HepG2 (cell line): ENCODE results near the gene FBLIM1. TPM values are rescaled to one million over a fixed set of nuclear protein-coding genes. Genes with fewer than 3 reads are reported as not detected.

ENCODE experiments used
- CHCHD3 ChIP-seq: sonication (generic); formaldehyde crosslinking; IDR thresholded peaks from 2 replicates; pipeline ENCODE4 v1.8.0; 2022; ENCODE audit warnings: mild to moderate bottlenecking, missing genetic modification reagents, moderate library complexity
- EP300 ChIP-seq, 3 experiments: sonication (generic) in 1 of 3; formaldehyde crosslinking in 1 of 3; IDR thresholded peaks; 2 replicates each; pipeline versions ENCODE4 v1.5.1 to v1.6.1; 2011 to 2020; ENCODE audit warnings: low read depth in 2 of 3, low read length in 2 of 3, borderline replicate concordance in 1 of 3, improper control_type of control experiment in 1 of 3, mild to moderate bottlenecking in 1 of 3, missing genetic modification reagents in 1 of 3, moderate library complexity in 1 of 3
- HOXA9 ChIP-seq: sonication (generic); formaldehyde crosslinking; IDR thresholded peaks from 2 replicates; pipeline ENCODE4 v1.8.1; 2022; ENCODE audit warnings: missing genetic modification reagents, mild to moderate bottlenecking, moderate library complexity, borderline replicate concordance
- MAZ ChIP-seq, 2 experiments: sonication (generic) in 1 of 2; formaldehyde crosslinking in 1 of 2; IDR thresholded peaks; 2 replicates each; pipeline versions ENCODE4 v1.5.0 to v1.6.1; 2012 to 2020; ENCODE audit warnings: low read depth in 2 of 2, mild to moderate bottlenecking in 2 of 2, borderline replicate concordance in 1 of 2, improper control_type of control experiment in 1 of 2, low read length in 1 of 2, missing genetic modification reagents in 1 of 2, moderate library complexity in 1 of 2
- RFX1 ChIP-seq: fragments of 450-650 bp; IDR thresholded peaks from 2 replicates; pipeline ENCODE4 v1.6.1; 2017
- SAP130 ChIP-seq: IDR thresholded peaks from 2 replicates; pipeline ENCODE4 v1.6.1; 2016; ENCODE audit warnings: low read depth
- SIN3A ChIP-seq: IDR thresholded peaks from 2 replicates; pipeline ENCODE4 v1.6.1; 2011; ENCODE audit warnings: low read depth, mild to moderate bottlenecking, control low read depth, low read length, borderline replicate concordance
- SP1 ChIP-seq, 2 experiments: fragments of 450-650 bp in 1 of 2; sonication (generic) in 1 of 2; formaldehyde crosslinking in 1 of 2; IDR thresholded peaks; 2 replicates each; pipeline versions ENCODE4 v1.4.0 to v1.6.1; 2016 to 2020; ENCODE audit warnings: missing genetic modification reagents in 1 of 2
- THAP11 ChIP-seq: IDR thresholded peaks from 2 replicates; pipeline ENCODE4 v1.6.1; 2016; ENCODE audit warnings: missing biosample characterization, missing genetic modification reagents
- ZNF746 ChIP-seq: sonication (generic); formaldehyde crosslinking; IDR thresholded peaks from 2 replicates; pipeline ENCODE4 v1.8.0; 2022; ENCODE audit warnings: mild to moderate bottlenecking, missing genetic modification reagents
- ZNF766 ChIP-seq: sonication (generic); formaldehyde crosslinking; IDR thresholded peaks from 2 replicates; pipeline ENCODE4 v1.5.0; 2020; ENCODE audit warnings: missing genetic modification reagents, borderline replicate concordance
- ZNF883 ChIP-seq: sonication (generic); formaldehyde crosslinking; IDR thresholded peaks from 2 replicates; pipeline ENCODE4 v1.5.1; 2020; ENCODE audit warnings: mild to moderate bottlenecking, missing genetic modification reagents; ENCODE audit errors: not compliant biosample characterization
- polyA plus RNA-seq, 8 experiments: library from polyadenylated mRNA; depleted of rRNA in 3 of 8; stranded (reverse) in 7 of 8; unstranded in 1 of 8; fragments of >200 nt; fragmentation: Illumina TruSeq in 4 of 8; extraction: Trizol in 4 of 8; gene quantifications; 2 replicates each; pipeline versions ENCODE4 v1.2.1 to v1.2.3, GENCODE V29; 2011 to 2016; ENCODE audit warnings: low read depth in 4 of 8, missing spikeins in 1 of 8, mixed read lengths in 1 of 8; ENCODE audit not compliant: insufficient read depth in 1 of 8
- total RNA-seq, 5 experiments: library from RNA; depleted of rRNA; stranded (reverse); fragments of >200 nt; fragmentation: Illumina TruSeq; extraction: Trizol; gene quantifications; 2 replicates each; pipeline ENCODE4 v1.2.3, GENCODE V29; 2016; ENCODE audit warnings: low read depth in 1 of 5
- TF ChIP-seq, protein P1 (sequence below): sonication (generic); formaldehyde crosslinking; IDR thresholded peaks from 2 replicates; pipeline ENCODE4 v1.4.0; 2020; ENCODE audit warnings: missing genetic modification reagents
- TF ChIP-seq, protein P2 (sequence below): sonication (generic); formaldehyde crosslinking; conservative IDR thresholded peaks from 2 replicates; pipeline ENCODE4 v1.4.0; 2020; ENCODE audit warnings: missing genetic modification reagents
- TF ChIP-seq, protein P3 (sequence below): IDR thresholded peaks from 2 replicates; pipeline ENCODE4 v1.6.1; 2016; ENCODE audit warnings: missing biosample characterization, missing genetic modification reagents, low read depth
- TF ChIP-seq, protein P4 (sequence below): sonication (generic); formaldehyde crosslinking; IDR thresholded peaks from 2 replicates; pipeline ENCODE4 v1.4.0; 2020; ENCODE audit warnings: mild to moderate bottlenecking, missing genetic modification reagents
- TF ChIP-seq, protein P5 (sequence below): sonication (generic); formaldehyde crosslinking; IDR thresholded peaks from 2 replicates; pipeline ENCODE4 v1.5.0; 2020; ENCODE audit warnings: missing genetic modification reagents

The FBLIM1 gene
- total and polyA plus RNA-seq, 2 of the 13 experiments (the other 11 are each of a cell fraction or from before 2014, with no cell fraction given): 10.6 to 23.0 TPM

DNA sequence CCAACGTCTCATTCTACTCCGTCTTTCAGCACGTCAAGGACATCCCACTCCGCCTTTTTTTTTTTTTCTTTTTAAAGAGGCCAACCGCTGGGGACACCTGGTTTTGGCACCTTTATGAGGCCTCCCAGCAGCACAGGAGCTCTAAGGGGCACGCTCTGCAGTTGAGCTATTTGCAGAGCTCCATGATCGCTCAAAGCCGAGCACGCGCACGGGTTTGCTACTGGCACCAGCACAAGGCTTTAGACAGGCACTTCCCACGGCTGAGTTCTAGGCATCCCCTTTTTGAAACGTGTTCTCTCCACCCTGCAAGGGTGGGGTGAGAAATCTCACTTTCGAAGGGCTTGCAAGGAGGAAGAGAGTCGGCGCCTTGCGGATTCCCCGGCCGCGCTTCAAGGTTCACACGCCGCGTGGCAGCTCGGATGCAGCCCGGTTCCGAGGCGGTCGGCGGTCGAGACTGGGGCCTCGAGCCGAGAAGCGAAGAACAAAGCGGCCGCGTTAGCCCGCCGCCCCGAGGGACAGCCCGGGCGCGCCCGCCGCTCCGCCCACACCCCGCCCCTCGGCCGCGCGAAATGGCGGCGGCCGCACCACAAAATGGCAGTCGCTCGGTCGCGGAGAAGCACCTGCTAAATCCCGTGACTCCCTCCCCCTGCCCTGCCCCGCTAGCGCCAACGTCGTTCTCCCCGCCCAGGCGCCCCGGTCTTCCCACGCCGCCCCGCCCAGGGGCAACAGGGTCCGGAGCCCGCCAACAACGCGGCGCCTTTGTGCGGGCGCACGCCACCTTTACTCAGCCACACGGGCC is 76.0 kb downstream of the FBLIM1 start (continued):
- TF ChIP-seq, protein P1, sequence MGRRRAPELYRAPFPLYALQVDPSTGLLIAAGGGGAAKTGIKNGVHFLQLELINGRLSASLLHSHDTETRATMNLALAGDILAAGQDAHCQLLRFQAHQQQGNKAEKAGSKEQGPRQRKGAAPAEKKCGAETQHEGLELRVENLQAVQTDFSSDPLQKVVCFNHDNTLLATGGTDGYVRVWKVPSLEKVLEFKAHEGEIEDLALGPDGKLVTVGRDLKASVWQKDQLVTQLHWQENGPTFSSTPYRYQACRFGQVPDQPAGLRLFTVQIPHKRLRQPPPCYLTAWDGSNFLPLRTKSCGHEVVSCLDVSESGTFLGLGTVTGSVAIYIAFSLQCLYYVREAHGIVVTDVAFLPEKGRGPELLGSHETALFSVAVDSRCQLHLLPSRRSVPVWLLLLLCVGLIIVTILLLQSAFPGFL (CRISPR knock-in tag): no peak
- TF ChIP-seq, protein P2, sequence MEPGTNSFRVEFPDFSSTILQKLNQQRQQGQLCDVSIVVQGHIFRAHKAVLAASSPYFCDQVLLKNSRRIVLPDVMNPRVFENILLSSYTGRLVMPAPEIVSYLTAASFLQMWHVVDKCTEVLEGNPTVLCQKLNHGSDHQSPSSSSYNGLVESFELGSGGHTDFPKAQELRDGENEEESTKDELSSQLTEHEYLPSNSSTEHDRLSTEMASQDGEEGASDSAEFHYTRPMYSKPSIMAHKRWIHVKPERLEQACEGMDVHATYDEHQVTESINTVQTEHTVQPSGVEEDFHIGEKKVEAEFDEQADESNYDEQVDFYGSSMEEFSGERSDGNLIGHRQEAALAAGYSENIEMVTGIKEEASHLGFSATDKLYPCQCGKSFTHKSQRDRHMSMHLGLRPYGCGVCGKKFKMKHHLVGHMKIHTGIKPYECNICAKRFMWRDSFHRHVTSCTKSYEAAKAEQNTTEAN (CRISPR knock-in tag): peak; percentile 77; the same call in 1 of the 2 replicates
- TF ChIP-seq, protein P3, sequence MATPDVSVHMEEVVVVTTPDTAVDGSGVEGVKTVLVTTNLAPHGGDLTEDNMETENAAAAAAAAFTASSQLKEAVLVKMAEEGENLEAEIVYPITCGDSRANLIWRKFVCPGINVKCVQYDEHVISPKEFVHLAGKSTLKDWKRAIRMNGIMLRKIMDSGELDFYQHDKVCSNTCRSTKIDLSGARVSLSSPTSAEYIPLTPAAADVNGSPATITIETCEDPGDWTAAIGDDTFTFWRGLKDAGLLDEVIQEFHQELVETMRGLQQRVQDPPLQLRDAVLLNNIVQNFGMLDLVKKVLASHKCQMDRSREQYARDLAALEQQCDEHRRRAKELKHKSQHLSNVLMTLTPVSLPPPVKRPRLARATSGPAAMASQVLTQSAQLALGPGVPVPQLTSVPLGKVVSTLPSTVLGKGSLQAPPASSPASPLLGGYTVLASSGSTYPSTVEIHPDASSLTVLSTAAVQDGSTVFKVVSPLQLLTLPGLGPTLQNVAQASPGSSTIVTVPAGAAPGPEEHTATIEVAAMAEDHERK (CRISPR knock-in tag): 0 out of 2 replicates have a peak, but pooled peaks have one; percentile 13
- TF ChIP-seq CHCHD3 (CRISPR knock-in tag) (no peak), HOXA9 (0 out of 2 replicates have a peak, but pooled peaks have one; percentile 20), SP1 (IDR thresholded peaks at IDR 0.05) (no peak), SP1 (CRISPR knock-in tag; IDR thresholded peaks at IDR 0.05) (peak; percentile 81), THAP11 (CRISPR knock-in tag) (peak; percentile 81), MAZ (IDR thresholded peaks at IDR 0.05; ENCODE audit: borderline replicate concordance, low read depth, low read length) (peak; percentile 82), MAZ (CRISPR knock-in tag; IDR thresholded peaks at IDR 0.05; ENCODE audit: low read depth) (peak; percentile 95), SIN3A (peak; percentile 26; the same call in 1 of the 2 replicates), RFX1 (no peak), SAP130 (CRISPR knock-in tag) (peak; percentile 61), ZNF746 (CRISPR knock-in tag) (no peak), EP300 (IDR thresholded peaks at IDR 0.05; ENCODE audit: low read depth in 2 of 2, low read length in 2 of 2) (peak in 1 of 2 experiments; percentile 44; a peak in 1 of 4 replicates), EP300 (CRISPR knock-in tag; IDR thresholded peaks at IDR 0.05; ENCODE audit: borderline replicate concordance) (peak; percentile 43; the same call in 1 of the 2 replicates), ZNF766 (CRISPR knock-in tag) (peak; percentile 77; the same call in 1 of the 2 replicates), ZNF883 (CRISPR knock-in tag) (no peak)
- TF ChIP-seq, protein P4, sequence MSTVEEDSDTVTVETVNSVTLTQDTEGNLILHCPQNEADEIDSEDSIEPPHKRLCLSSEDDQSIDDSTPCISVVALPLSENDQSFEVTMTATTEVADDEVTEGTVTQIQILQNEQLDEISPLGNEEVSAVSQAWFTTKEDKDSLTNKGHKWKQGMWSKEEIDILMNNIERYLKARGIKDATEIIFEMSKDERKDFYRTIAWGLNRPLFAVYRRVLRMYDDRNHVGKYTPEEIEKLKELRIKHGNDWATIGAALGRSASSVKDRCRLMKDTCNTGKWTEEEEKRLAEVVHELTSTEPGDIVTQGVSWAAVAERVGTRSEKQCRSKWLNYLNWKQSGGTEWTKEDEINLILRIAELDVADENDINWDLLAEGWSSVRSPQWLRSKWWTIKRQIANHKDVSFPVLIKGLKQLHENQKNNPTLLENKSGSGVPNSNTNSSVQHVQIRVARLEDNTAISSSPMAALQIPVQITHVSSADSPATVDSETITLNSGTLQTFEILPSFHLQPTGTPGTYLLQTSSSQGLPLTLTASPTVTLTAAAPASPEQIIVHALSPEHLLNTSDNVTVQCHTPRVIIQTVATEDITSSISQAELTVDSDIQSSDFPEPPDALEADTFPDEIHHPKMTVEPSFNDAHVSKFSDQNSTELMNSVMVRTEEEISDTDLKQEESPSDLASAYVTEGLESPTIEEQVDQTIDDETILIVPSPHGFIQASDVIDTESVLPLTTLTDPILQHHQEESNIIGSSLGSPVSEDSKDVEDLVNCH (CRISPR knock-in tag): no peak
- TF ChIP-seq, protein P5, sequence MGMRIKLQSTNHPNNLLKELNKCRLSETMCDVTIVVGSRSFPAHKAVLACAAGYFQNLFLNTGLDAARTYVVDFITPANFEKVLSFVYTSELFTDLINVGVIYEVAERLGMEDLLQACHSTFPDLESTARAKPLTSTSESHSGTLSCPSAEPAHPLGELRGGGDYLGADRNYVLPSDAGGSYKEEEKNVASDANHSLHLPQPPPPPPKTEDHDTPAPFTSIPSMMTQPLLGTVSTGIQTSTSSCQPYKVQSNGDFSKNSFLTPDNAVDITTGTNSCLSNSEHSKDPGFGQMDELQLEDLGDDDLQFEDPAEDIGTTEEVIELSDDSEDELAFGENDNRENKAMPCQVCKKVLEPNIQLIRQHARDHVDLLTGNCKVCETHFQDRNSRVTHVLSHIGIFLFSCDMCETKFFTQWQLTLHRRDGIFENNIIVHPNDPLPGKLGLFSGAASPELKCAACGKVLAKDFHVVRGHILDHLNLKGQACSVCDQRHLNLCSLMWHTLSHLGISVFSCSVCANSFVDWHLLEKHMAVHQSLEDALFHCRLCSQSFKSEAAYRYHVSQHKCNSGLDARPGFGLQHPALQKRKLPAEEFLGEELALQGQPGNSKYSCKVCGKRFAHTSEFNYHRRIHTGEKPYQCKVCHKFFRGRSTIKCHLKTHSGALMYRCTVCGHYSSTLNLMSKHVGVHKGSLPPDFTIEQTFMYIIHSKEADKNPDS: no peak
